Stimulated activated CD8-positive, alpha-beta memory T cell treated with anti-CD3 and anti-CD28 coated beads, Interleukin-4, amount 100 ng/mL, for 48 hours (primary cell): ENCODE data around the gene MAP2.

Source experiments
- DNase-seq: peaks from one replicate; pipeline ENCODE4 v3.0.0-alpha.2; 2020

The MAP2 gene

GRCh38 chr2:209424781-209425470 lies 1.1 kb downstream of the MAP2 start:
- no peak for DNase-seq

GRCh38 chr2:209425471-209426071 lies 1.7 kb downstream of the MAP2 start:
- no peak for DNase-seq

GRCh38 chr2:209426432-209426831 lies 2.6 kb downstream of the MAP2 start:
- DNase-seq, result no peak

GRCh38 chr2:209431701-209432100 lies 7.9 kb downstream of the MAP2 start:
- no peak for DNase-seq

- DNase-seq, result no peak
These were observed 17.7 kb downstream of the MAP2 start for GRCh38 chr2:209441541-209441940.

- no peak for DNase-seq
These were observed 19.1 kb downstream of the MAP2 start for GRCh38 chr2:209442939-209443338.

- DNase-seq, result no peak
These were observed 21.6 kb downstream of the MAP2 start for GRCh38 chr2:209445485-209445884.

GRCh38 chr2:209451209-209451834 lies 27.5 kb downstream of the MAP2 start:
- no peak for DNase-seq

- no peak for DNase-seq
These were observed 32.6 kb downstream of the MAP2 start for GRCh38 chr2:209456489-209456888.

- DNase-seq, result no peak
These were observed 34.4 kb downstream of the MAP2 start for GRCh38 chr2:209458008-209458979.

- no peak for DNase-seq
These were observed 35.5 kb downstream of the MAP2 start for GRCh38 chr2:209459359-209459758.

- DNase-seq, result no peak
These were observed 36.4 kb downstream of the MAP2 start for GRCh38 chr2:209460151-209460761.

GRCh38 chr2:209463226-209463625 lies 39.4 kb downstream of the MAP2 start:
- DNase-seq, result no peak

- DNase-seq, result no peak
These were observed 40.0 kb downstream of the MAP2 start for GRCh38 chr2:209463835-209464234.

- no peak for DNase-seq
These were observed 45.0 kb downstream of the MAP2 start for GRCh38 chr2:209468846-209469245.

GRCh38 chr2:209469481-209469880 lies 45.6 kb downstream of the MAP2 start:
- DNase-seq, result no peak

GRCh38 chr2:209470466-209470865 lies 46.6 kb downstream of the MAP2 start:
- no peak for DNase-seq

GRCh38 chr2:209471037-209471436 lies 47.2 kb downstream of the MAP2 start:
- no peak for DNase-seq

- no peak for DNase-seq
These were observed 48.4 kb downstream of the MAP2 start for GRCh38 chr2:209472112-209472832.

- no peak for DNase-seq
These were observed 49.0 kb downstream of the MAP2 start for GRCh38 chr2:209472871-209473270.

GRCh38 chr2:209473930-209474419 lies 50.1 kb downstream of the MAP2 start:
- no peak for DNase-seq

GRCh38 chr2:209474960-209475359 lies 51.1 kb downstream of the MAP2 start:
- DNase-seq, result no peak
